A673 (cell line): ENCODE results near the gene MALT1. TPM values are rescaled to one million over a fixed set of nuclear protein-coding genes. Genes with fewer than 3 reads are reported as not detected.

Experiments used
- BruUV-seq: library from RNA; stranded (reverse); fragments of 400-500 nt; replicated peaks from 2 replicates; lab custom pipeline; 2021; lab: Mats Ljungman, UMichigan
- CTCF ChIA-PET: fragments of 300-600 bp; sonication (Branson Sonifier 250); formaldehyde crosslinking; loops from one replicate; lab custom pipeline; 2022; ENCODE audit warnings: antibody characterized with exemption; lab: Charles Lee
- POLR2A ChIA-PET: fragments of 300-600 bp; sonication (Branson Sonifier 250); formaldehyde crosslinking; loops from one replicate; lab custom pipeline; 2022; ENCODE audit warnings: antibody characterized with exemption; ENCODE audit not compliant: low non-redundant PET; lab: Charles Lee
- DNase-seq: peaks from one replicate; pipeline ENCODE4 v3.0.0-alpha.2; 2015; ENCODE audit warnings: low spot score
- H3K27ac ChIP-seq: fragments of 200-600 bp; sonication (generic); 2 replicates; pipeline ENCODE4 v1.5.1; 2016; ENCODE audit warnings: mixed run types, low read depth, mild to moderate bottlenecking, mixed read lengths, antibody characterized with exemption, low read length; ENCODE audit not compliant: poor library complexity, severe bottlenecking
- H3K27me3 ChIP-seq: fragments of 200-600 bp; sonication (generic); replicated peaks from 2 replicates; pipeline ENCODE4 v1.6.1; 2017; ENCODE audit warnings: mixed run types, low read depth, mild to moderate bottlenecking, mixed read lengths, antibody characterized with exemption, low read length; ENCODE audit not compliant: insufficient read depth, poor library complexity
- H3K36me3 ChIP-seq: fragments of 200-600 bp; sonication (generic); 2 replicates; pipeline ENCODE4 v1.6.1; 2016; ENCODE audit warnings: mixed run types, mild to moderate bottlenecking, mixed read lengths, antibody characterized with exemption, low read length; ENCODE audit not compliant: insufficient read depth, poor library complexity, severe bottlenecking
- H3K4me1 ChIP-seq: fragments of 200-600 bp; sonication (generic); 2 replicates; pipeline ENCODE4 v1.6.1; 2017; ENCODE audit warnings: mixed run types, mild to moderate bottlenecking, mixed read lengths, antibody characterized with exemption, low read length; ENCODE audit not compliant: insufficient read depth, poor library complexity, severe bottlenecking
- H3K4me3 ChIP-seq: fragments of 200-600 bp; sonication (generic); 2 replicates; pipeline ENCODE4 v1.5.1; 2016; ENCODE audit warnings: low read depth, mixed run types, mild to moderate bottlenecking, mixed read lengths, low read length; ENCODE audit not compliant: poor library complexity, severe bottlenecking
- H3K9me3 ChIP-seq: fragments of 200-600 bp; sonication (generic); 2 replicates; pipeline ENCODE4 v1.6.1; 2016; ENCODE audit warnings: mixed run types, low read depth, mild to moderate bottlenecking, mixed read lengths, antibody characterized with exemption, low read length; ENCODE audit not compliant: poor library complexity, severe bottlenecking
- CTCF ChIP-seq: fragments of 300-800, 200-600 bp; sonication (generic); conservative IDR thresholded peaks from 2 replicates; pipeline ENCODE4 v1.5.1; 2017; ENCODE audit warnings: low read depth, mild to moderate bottlenecking, antibody characterized with exemption, low read length, moderate library complexity, mixed read lengths
- EZH2 ChIP-seq: fragments of 200-600 bp; sonication (generic); IDR thresholded peaks from 2 replicates; pipeline ENCODE4 v1.6.1; 2017; ENCODE audit warnings: borderline replicate concordance, low read depth, mild to moderate bottlenecking, mixed read lengths, antibody characterized with exemption, low read length; ENCODE audit not compliant: poor library complexity, severe bottlenecking
- intact Hi-C: fragments of 100-400 bp; cut with micrococcal nuclease; formaldehyde crosslinking; loops from one replicate; pipeline ENCODE4 v1.10.0; 2022; ENCODE audit not compliant: unreplicated experiment
- total RNA-seq: library from RNA; stranded (reverse); gene quantifications from 2 replicates; pipeline ENCODE4 v1.2.3, GENCODE V29; 2021

MALT1 gene
- total RNA-seq, 1 experiment from 2014 or later = 23.0 TPM

- Histone ChIP-seq H3K9me3 (peaks cover 14% of the 10 kb centered on the region), H3K27me3 (no peaks in the 10 kb centered on the region), H3K4me1 (no peaks in the 10 kb centered on the region), H3K4me3 (no peak overlapping the region), H3K27ac (no peak overlapping the region), H3K36me3 (no peaks in the 10 kb centered on the region)
- ChIA-PET POLR2A (interaction anchor here (0.6 kb wide), 1 partner anchor 680 kb away, joined by 4 read pairs; no protein-coding TSS in a partner anchor), CTCF (no interaction called here)
- no peak for TF ChIP-seq EZH2
- TF ChIP-seq CTCF = no peak
- no TSS peak for BruUV-seq
- intact Hi-C loops = no loop called here
- no peak for DNase-seq
Measured at GRCh38 chr18:58657494-58657893, 13.8 kb upstream of the MALT1 start.

DNA sequence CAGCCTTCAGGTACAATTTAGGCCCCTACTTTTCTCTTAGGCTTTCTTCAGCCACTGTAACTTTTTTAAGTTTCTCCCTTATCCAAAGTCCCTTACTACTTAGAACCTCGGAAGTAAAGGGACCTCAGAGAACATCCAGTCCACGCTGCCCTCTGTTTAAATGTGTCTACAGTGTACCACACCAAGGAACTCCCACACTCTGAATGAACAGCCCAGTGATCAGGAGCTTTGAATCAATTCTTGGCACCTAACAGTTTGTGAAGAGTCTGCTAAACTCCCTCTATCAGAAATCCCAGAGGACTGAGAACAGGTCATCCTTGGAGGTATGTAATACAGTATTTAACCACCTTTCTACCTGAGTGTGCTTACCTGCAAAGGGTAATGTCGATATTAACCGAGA is 11.6 kb upstream of the MALT1 start:
- Histone ChIP-seq H3K27ac (no peak overlapping the region), H3K9me3 (peaks cover 12% of the 10 kb centered on the region), H3K4me1 (no peaks in the 10 kb centered on the region), H3K27me3 (no peaks in the 10 kb centered on the region), H3K36me3 (no peaks in the 10 kb centered on the region), H3K4me3 (no peak overlapping the region)
- ChIA-PET CTCF (no interaction called here), POLR2A (no interaction called here)
- intact Hi-C loops = no loop called here
- DNase-seq = no peak
- no peak for TF ChIP-seq EZH2
- no peak for TF ChIP-seq CTCF
- BruUV-seq = no TSS peak

- Histone ChIP-seq H3K27me3 (no peaks in the 10 kb centered on the region), H3K4me1 (no peaks in the 10 kb centered on the region), H3K36me3 (no peaks in the 10 kb centered on the region), H3K9me3 (no peaks in the 10 kb centered on the region), H3K4me3 (no peak overlapping the region), H3K27ac (no peak overlapping the region)
- no peak for TF ChIP-seq EZH2
- TF ChIP-seq CTCF = no peak
- no TSS peak for BruUV-seq
- POLR2A ChIA-PET = no interaction called here
- intact Hi-C loops = no loop called here
- CTCF ChIA-PET = interaction anchor here (1.0 kb wide), 1 partner anchor 131 kb away, joined by 3 read pairs; no protein-coding TSS in a partner anchor
- no peak for DNase-seq
Measured at GRCh38 chr18:58660915-58661314, 10.3 kb upstream of the MALT1 start.
